HTR-8/SVneo (cell line): ENCODE measurements around the gene REM1.
A peak's percentile ranks its signal among the peaks of the same experiment; 100 is the strongest.
"Not testable (repeated sequence)": the region's sequence is repeated elsewhere in the genome, so short reads cannot be mapped to it uniquely, and the experiment has no call there.

Experiments used
- DNase-seq: peaks from one replicate; pipeline ENCODE4 v3.0.0; 2011; ENCODE audit warnings: low spot score, mixed read lengths; ENCODE audit not compliant: insufficient read length
- FAIRE-seq: peaks from 2 replicates; lab custom pipeline; 2011; peaks lifted over from hg19 to GRCh38; lab: Jason Lieb, UNC

The REM1 gene, protein sequence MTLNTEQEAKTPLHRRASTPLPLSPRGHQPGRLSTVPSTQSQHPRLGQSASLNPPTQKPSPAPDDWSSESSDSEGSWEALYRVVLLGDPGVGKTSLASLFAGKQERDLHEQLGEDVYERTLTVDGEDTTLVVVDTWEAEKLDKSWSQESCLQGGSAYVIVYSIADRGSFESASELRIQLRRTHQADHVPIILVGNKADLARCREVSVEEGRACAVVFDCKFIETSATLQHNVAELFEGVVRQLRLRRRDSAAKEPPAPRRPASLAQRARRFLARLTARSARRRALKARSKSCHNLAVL

GRCh38 chr20:31474758-31475427 lies at the start of gene REM1, which contains the start of gene DEFB124:
Gene REM1, plus strand, starts transcription at chr20:31475288. Its CDS starts 1,158 bp downstream, at chr20:31476446.
Gene DEFB124, minus strand, starts transcription at chr20:31475127. Its CDS starts 2,114 bp downstream, at chr20:31473013.
- no peak for DNase-seq
- FAIRE-seq = no peak

- no peak for DNase-seq
- no peak for FAIRE-seq
Measured at GRCh38 chr20:31425797-31426196, 49.3 kb upstream of the REM1 start.

DNA sequence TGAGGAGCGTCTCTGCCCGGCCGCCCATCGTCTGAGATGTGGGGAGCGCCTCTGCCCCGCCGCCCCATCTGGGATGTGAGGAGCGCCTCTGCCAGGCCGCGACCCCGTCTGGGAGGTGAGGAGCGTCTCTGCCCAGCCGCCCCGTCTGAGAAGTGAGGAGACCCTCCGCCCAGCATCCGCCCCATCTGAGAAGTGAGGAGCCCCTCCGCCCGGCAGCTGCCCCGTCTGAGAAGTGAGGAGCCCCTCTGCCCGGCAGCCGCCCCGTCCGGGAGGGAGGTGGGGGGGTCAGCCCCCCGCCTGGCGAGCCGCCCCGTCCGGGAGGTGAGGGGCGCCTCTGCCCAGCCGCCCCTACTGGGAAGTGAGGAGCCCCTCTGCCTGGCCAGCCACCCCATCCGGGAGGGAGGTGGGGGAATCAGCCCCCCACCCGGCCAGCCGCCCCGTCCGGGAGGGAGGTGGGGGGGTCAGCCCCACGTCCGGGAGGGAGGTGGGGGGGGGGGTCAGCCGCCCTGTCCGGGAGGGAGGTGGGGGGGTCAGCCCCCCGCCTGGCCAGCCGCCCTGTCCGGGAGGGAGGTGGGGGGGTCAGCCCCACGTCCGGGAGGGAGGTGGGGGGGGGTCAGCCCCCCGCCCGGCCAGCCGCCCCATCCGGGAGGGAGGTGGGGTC lies 48.1 kb upstream of the REM1 start:
- not testable (repeated sequence) for DNase-seq, FAIRE-seq

- FAIRE-seq, DNase-seq: not testable (repeated sequence)
Measured at GRCh38 chr20:31427576-31427975, 47.5 kb upstream of the REM1 start.

- no peak for DNase-seq
- FAIRE-seq = no peak
Measured at GRCh38 chr20:31430568-31431115, 44.4 kb upstream of the REM1 start.

DNA sequence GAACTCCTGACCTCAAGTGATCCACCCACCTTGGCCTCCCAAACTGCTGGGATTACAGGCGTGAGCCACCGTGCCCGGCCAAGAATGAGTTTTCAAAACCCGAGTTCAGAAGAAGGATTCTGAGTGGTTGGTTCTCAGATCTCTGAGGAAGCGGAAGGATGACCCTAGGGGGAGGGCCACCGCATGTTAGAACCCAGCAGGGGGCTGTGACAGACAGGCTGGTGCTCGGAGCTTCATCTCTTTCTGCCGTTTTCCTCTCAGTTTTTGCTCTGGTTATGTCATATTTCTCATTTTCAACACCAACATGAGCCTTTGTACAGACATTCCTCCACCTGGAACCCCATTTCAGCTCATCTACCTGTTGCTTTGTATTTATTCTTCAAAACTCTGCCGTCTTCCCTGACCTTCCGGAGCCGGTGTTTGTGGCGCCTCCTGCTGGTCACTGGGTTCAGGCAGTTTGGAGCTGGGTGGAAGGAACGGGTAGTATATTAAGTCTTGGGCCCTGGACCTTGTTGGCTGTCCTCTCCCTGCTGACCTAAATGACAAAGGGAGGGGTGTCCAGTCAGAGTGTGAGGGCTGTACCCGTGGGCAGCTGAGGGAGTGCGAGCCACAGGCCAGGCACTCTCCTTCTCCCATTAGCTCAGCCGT lies 35.0 kb upstream of the REM1 start, which contains the start of gene DEFB123:
Gene DEFB123 (plus strand): TSS at position 621 of the 648 bp plus-strand sequence. CDS start 67 bp downstream, outside the sequence.
- DNase-seq (no peak), FAIRE-seq (peak; percentile 26)

GRCh38 chr20:31446084-31446819 lies 28.8 kb upstream of the REM1 start:
- no peak for FAIRE-seq

DNA sequence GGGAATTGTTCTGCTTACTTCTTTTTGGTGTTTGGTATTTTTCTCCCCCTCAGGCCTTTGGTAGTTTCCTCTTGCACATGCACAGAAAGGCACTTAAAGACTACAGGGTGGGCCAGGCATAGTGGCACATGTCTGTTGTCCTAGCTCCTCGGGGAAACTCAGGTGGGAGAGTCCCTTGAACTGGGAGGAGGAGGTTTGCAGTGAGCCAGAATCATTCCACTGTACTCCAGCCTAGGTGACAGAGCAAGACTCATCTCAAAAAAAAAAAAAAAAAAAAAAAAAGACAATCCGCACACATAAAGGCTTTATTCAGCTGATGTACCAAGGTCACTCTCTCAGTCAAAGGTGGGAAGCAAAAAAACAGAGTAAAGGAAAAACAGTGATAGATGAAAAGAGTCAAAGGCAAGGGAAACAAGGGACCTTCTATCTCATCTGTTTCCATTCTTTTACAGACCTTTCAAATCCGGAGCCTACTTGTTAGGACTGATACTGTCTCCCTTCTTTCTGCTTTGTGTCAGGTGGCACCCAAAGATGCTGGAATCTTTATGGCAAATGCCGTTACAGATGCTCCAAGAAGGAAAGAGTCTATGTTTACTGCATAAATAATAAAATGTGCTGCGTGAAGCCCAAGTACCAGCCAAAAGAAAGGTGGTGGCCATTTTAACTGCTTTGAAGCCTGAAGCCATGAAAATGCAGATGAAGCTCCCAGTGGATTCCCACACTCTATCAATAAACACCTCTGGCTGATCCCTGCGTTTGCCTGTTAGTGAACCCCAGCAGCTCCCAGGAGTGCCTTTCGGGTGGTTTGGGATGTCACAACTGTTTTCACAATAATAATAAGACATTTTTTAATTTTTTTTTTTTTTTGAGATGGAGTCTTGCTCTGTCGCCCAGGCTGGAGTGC lies 25.3 kb upstream of the REM1 start:
- DNase-seq = no peak
- FAIRE-seq = no peak

More at GRCh38 chr20:31446084-31446819, 28.8 kb upstream of the REM1 start:
- no peak for DNase-seq

- DNase-seq (no peak), FAIRE-seq (no peak)
Measured at GRCh38 chr20:31452575-31452974, 22.5 kb upstream of the REM1 start.

GRCh38 chr20:31454361-31454760 lies 20.7 kb upstream of the REM1 start:
- FAIRE-seq (no peak), DNase-seq (no peak)

GRCh38 chr20:31470946-31471345 lies 4.1 kb upstream of the REM1 start:
- not testable (repeated sequence) for DNase-seq, FAIRE-seq

DNA sequence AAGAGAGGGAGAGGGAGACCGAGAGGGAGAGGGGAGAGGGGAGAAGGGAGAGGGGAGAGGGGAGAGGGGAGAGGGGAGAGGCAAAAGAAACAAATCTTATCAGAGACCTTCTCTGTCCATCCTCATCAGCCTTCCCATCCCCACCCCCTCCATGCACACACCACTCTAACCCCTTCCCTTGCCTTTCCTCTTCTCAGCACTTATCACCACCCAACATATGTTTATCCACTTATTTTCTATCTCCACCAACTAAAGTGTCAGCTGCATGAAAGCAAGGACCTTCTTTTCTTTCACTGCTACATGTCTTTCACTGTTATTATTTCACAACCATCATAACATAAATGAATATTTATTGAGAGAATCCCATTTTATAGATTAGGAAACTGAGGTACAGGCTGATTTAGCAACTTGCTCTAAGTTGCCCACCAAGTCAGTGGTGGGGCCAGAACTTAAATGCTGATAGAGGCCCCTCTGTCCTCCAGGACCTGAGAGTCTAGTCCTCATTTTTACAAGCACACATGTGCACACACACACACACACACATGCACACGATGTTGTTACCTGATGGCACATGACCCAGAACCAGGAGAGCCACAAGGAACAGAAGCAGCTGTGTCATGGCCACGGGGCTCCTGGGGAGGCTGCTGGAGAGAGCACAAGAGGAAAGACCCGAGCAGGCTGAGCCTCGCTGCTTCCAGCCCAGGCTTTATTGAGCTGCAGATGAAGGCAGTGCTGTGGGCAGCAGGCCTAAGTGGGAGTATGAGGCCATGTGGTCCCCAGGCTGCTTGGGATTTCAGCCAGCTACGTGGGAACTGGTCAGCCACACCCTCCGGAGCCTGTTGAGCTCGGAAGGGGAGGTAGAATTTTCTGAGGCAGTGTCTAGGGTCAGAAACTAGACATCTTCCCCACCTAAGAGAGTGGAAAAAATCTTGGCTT lies 2.4 kb upstream of the REM1 start:
- DNase-seq = no peak
- no peak for FAIRE-seq

DNA sequence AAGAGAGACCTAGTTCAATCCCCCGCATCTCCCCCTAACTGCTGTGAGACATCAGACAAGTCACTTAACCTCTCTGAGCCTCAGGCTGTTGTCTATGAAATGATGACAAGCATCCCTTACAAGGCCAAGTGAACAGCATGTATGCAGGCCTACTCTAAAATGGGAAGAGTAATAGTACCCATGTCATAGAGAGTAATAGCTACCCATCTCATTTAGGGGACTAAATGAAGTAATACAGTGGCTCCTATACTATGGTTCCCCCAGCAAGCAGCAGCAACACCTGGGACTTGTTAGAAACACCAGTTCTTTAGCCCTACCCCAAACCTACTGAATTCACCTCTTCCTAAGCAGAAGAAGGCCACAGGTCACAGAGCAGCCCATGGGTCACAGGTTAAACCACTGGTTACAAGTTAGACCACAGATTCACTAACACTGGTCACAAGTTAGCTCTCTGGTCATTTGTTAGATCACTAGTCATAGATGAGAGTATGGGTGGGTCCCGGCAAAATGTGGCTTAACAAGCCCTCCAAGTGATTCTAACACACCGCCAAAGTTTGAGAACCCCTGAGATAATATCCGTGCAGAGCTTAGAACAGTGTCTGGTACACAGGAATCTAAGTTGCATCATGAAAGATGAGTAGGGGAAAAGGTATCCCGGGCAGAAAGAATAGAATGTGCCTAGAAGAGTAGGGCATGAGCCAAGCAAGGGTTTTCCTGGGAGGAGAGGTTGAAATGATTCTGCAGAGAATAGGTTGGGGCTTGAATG lies 1.6 kb upstream of the REM1 start:
- FAIRE-seq (no peak), DNase-seq (no peak)

GRCh38 chr20:31474097-31474436 lies 1.0 kb upstream of the REM1 start:
- FAIRE-seq (no peak), DNase-seq (no peak)

- no peak for DNase-seq
- no peak for FAIRE-seq
Measured at GRCh38 chr20:31475472-31476293, 595 bp downstream of the REM1 start.

- no peak for FAIRE-seq
- DNase-seq = no peak
Measured at GRCh38 chr20:31476294-31476585, 1.2 kb downstream of the REM1 start.
